ENCODE data around the gene FGG. TPM values are rescaled to one million over a fixed set of nuclear protein-coding genes. Genes with fewer than 3 reads are reported as not detected.

FGG gene
- total RNA-seq, 1 donor from 2014 or later = 9.8 TPM

DNA sequence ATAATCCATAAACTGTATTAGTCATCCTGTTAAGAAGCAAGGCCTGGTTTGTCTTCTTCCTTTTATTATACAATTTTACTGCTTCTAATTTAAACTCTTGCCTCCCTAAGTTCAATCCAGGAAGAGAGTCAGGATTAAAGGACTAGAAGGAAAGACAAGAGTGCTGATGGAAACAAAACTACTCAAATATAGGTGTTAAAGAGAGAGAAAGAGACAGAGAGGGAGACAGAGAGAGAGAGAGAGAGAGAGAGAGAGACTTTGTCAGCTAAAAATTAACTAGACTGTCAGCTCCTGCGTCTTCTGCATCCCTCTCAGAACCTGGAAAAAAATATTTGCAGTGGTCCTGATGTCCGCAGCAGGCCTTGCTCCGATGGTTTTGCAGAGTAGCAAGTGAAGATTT, 13.5 kb upstream of the FGG start:
- Mint-ChIP-seq H3K4me1 (ENCODE audit: unreplicated experiment) (no peaks in the 10 kb centered on the region), H3K36me3 (no peaks in the 10 kb centered on the region), H3K27ac (peak overlapping the region; percentile 4), H3K27me3 (peaks cover 41% of the 10 kb centered on the region), H3K9me3 (no peaks in the 10 kb centered on the region), H3K4me3 (peak overlapping the region; percentile 17)
- TF ChIP-seq, protein P1, sequence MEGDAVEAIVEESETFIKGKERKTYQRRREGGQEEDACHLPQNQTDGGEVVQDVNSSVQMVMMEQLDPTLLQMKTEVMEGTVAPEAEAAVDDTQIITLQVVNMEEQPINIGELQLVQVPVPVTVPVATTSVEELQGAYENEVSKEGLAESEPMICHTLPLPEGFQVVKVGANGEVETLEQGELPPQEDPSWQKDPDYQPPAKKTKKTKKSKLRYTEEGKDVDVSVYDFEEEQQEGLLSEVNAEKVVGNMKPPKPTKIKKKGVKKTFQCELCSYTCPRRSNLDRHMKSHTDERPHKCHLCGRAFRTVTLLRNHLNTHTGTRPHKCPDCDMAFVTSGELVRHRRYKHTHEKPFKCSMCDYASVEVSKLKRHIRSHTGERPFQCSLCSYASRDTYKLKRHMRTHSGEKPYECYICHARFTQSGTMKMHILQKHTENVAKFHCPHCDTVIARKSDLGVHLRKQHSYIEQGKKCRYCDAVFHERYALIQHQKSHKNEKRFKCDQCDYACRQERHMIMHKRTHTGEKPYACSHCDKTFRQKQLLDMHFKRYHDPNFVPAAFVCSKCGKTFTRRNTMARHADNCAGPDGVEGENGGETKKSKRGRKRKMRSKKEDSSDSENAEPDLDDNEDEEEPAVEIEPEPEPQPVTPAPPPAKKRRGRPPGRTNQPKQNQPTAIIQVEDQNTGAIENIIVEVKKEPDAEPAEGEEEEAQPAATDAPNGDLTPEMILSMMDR (conservative IDR thresholded peaks at IDR 0.05) = no peak
- no peak for DNase-seq (ENCODE audit: extremely low spot score, unreplicated experiment)

DNA sequence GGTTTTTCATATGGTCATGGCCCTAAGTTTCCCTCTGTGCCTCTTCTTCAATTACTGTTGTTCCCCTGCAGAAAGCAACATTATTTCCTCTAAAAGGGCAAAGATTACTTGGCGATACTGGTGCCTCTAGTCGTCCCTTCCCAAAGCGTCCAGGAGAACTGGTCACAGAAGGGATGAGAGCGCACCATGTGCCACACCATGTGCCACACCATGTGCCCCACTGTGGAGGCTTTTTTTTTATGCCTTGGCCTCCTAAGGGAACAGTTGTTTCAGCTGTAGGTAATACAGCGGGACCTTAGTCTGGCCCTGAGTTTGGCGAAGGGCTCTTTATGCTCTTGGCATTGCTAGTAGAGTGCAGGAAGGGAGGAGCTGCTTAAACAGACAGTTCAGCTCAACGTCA, 11.5 kb upstream of the FGG start:
- Mint-ChIP-seq H3K27ac (no peak overlapping the region), H3K4me1 (ENCODE audit: unreplicated experiment) (no peaks in the 10 kb centered on the region)
- TF ChIP-seq, protein P1 (conservative IDR thresholded peaks at IDR 0.05) = no peak

DNA sequence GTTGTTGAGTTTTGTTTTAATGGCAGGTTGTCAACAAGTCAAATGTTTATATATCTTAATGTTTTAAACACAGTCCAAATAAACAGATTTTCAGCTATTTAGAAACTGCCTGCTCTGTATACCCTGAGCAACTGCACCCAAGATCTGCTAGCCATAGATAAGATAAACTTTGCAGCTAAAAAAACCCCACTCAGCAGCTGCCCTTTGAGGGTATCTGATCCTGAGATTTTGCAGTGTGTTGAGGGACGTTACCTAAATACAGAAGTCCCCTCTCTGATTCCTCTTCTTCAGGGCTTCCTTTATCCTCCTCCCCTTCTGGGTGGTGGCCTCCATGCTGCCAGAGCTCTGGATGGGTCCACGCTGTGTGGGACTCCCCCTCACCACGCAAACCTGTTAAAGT, 11.0 kb upstream of the FGG start:
- DNase-seq (ENCODE audit: extremely low spot score, unreplicated experiment) = no peak
- Mint-ChIP-seq H3K9me3 (no peaks in the 10 kb centered on the region), H3K4me1 (ENCODE audit: unreplicated experiment) (peaks cover 4% of the 10 kb centered on the region), H3K36me3 (no peaks in the 10 kb centered on the region), H3K4me3 (no peak overlapping the region), H3K27me3 (peaks cover 30% of the 10 kb centered on the region), H3K27ac (no peak overlapping the region)
- TF ChIP-seq, protein P1 (conservative IDR thresholded peaks at IDR 0.05) = no peak

More for the DNA sequence above, 11.5 kb upstream of the FGG start:
- H3K27me3 Mint-ChIP-seq = peaks cover 30% of the 10 kb centered on the region
- no peaks in the 10 kb centered on the region for H3K36me3 Mint-ChIP-seq
- H3K4me3 Mint-ChIP-seq = no peak overlapping the region
- no peaks in the 10 kb centered on the region for H3K9me3 Mint-ChIP-seq
- no peak for DNase-seq (ENCODE audit: extremely low spot score, unreplicated experiment)

DNA sequence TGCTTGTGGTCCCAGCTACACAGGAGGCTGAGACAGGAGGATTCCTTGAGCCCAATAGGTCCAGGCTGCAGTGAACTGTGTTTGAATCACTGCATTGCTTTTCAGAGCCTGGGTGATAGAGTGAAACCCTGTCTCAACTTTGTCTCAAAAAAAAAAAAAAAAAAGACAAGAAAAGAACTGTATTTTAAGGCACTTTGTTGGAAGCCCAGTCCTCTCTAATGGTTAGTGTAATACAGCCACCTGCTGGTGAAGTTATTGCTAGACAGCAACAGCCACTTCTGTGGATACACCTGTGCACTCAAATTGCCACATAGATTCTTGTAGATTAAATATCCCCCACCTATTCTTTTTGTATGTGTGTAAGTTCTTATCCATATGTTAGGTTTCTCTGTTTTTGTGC, 10.1 kb upstream of the FGG start:
- TF ChIP-seq, protein P1 (conservative IDR thresholded peaks at IDR 0.05) = peak; percentile 76
- Mint-ChIP-seq H3K4me3 (no peak overlapping the region), H3K4me1 (ENCODE audit: unreplicated experiment) (peaks cover 6% of the 10 kb centered on the region), H3K27me3 (peaks cover 30% of the 10 kb centered on the region), H3K9me3 (no peaks in the 10 kb centered on the region), H3K36me3 (no peaks in the 10 kb centered on the region), H3K27ac (no peak overlapping the region)
- DNase-seq (ENCODE audit: extremely low spot score, unreplicated experiment) = no peak

DNA sequence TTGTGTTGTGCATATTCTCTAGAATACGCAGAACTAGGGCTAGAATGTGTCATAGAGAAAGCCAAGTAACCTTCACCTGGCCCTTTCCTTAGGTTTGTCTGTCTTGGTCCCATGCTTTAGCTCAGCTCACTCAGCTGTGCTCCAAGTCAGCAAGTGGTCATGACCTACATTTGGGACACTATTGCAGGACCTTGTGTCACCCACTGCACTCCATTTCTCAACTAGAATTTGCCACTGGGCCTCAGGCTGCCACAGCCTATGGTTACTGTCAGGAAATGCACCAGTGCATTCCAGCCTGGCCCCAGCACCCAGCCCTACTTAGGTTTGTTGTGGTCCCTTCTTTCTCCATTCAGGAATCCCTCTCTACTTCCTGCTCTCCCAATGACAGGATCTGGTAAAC, 7.7 kb upstream of the FGG start:
- Mint-ChIP-seq H3K4me1 (ENCODE audit: unreplicated experiment) (peaks cover 6% of the 10 kb centered on the region), H3K27ac (no peak overlapping the region), H3K4me3 (no peak overlapping the region), H3K36me3 (no peaks in the 10 kb centered on the region), H3K9me3 (no peaks in the 10 kb centered on the region), H3K27me3 (peaks cover 17% of the 10 kb centered on the region)
- TF ChIP-seq, protein P1 (conservative IDR thresholded peaks at IDR 0.05) = no peak
- DNase-seq (ENCODE audit: extremely low spot score, unreplicated experiment) = no peak

Measured in type B pancreatic cell (in vitro differentiated cells).